ENCODE results near the gene APOA4. TPM values are rescaled to one million over a fixed set of nuclear protein-coding genes. Genes with fewer than 3 reads are reported as not detected.
"Not testable (repeated sequence)": the region's sequence is repeated elsewhere in the genome, so short reads cannot be mapped to it uniquely, and the experiment has no call there.

The APOA4 gene
- total RNA-seq, 1 experiment from 2014 or later: not detected

- peaks cover 8% of the 10 kb centered on the region for H3K4me1 Mint-ChIP-seq (ENCODE audit: low read depth, unreplicated experiment)
- intact Hi-C loops (cut with micrococcal nuclease; ENCODE audit: unreplicated experiment): no loop called here
- BruUV-seq (replicated peaks): no TSS peak
- TF ChIP-seq CTCF (IDR thresholded peaks at IDR 0.05; ENCODE audit: unreplicated experiment): no peak
- no peaks in the 10 kb centered on the region for H3K9me3 Mint-ChIP-seq (ENCODE audit: low read depth, unreplicated experiment)
- DNase-seq: no peak
- H3K27me3 Mint-ChIP-seq (ENCODE audit: unreplicated experiment): peaks cover 20% of the 10 kb centered on the region
- no peak overlapping the region for H3K27ac Mint-ChIP-seq (ENCODE audit: unreplicated experiment)
- H3K4me3 Mint-ChIP-seq (ENCODE audit: low read depth, unreplicated experiment): no peak overlapping the region
- H3K36me3 Mint-ChIP-seq (ENCODE audit: insufficient read depth, unreplicated experiment): peaks cover 5% of the 10 kb centered on the region
- CTCF ChIA-PET: interaction anchor here (0.7 kb wide), 1 partner anchor 79 kb away, joined by 5 read pairs; no protein-coding TSS in a partner anchor
These were observed 11.9 kb downstream of the APOA4 start for GRCh38 chr11:116811194-116811593.

GRCh38 chr11:116808262-116809175 lies 14.6 kb downstream of the APOA4 start:
- peaks cover 10% of the 10 kb centered on the region for H3K27me3 Mint-ChIP-seq (ENCODE audit: unreplicated experiment)
- DNase-seq: no peak
- H3K4me3 Mint-ChIP-seq (ENCODE audit: low read depth, unreplicated experiment): no peak overlapping the region
- intact Hi-C loops (cut with micrococcal nuclease; ENCODE audit: unreplicated experiment): no loop called here
- H3K4me1 Mint-ChIP-seq (ENCODE audit: low read depth, unreplicated experiment): peaks cover 8% of the 10 kb centered on the region
- TF ChIP-seq CTCF (IDR thresholded peaks at IDR 0.05; ENCODE audit: unreplicated experiment): no peak
- CTCF ChIA-PET: interaction anchor here (0.7 kb wide), 1 partner anchor 370 kb away, joined by 3 read pairs; the partner anchor contains the start of gene SIDT2
- BruUV-seq (replicated peaks): no TSS peak
- no peaks in the 10 kb centered on the region for H3K9me3 Mint-ChIP-seq (ENCODE audit: low read depth, unreplicated experiment)
- H3K27ac Mint-ChIP-seq (ENCODE audit: unreplicated experiment): no peak overlapping the region
- H3K36me3 Mint-ChIP-seq (ENCODE audit: insufficient read depth, unreplicated experiment): no peaks in the 10 kb centered on the region

GRCh38 chr11:116807601-116808261 lies 15.4 kb downstream of the APOA4 start:
- DNase-seq: no peak
- Mint-ChIP-seq H3K4me1 (ENCODE audit: low read depth, unreplicated experiment) (peaks cover 8% of the 10 kb centered on the region), H3K4me3 (ENCODE audit: low read depth, unreplicated experiment) (no peak overlapping the region), H3K9me3 (ENCODE audit: low read depth, unreplicated experiment) (no peaks in the 10 kb centered on the region), H3K36me3 (ENCODE audit: insufficient read depth, unreplicated experiment) (no peaks in the 10 kb centered on the region), H3K27me3 (ENCODE audit: unreplicated experiment) (peaks cover 12% of the 10 kb centered on the region), H3K27ac (ENCODE audit: unreplicated experiment) (no peak overlapping the region)
- no TSS peak for BruUV-seq (replicated peaks)
- intact Hi-C loops (cut with micrococcal nuclease; ENCODE audit: unreplicated experiment): no loop called here
- CTCF ChIA-PET: interaction anchor here (0.7 kb wide), 1 partner anchor 371 kb away, joined by 3 read pairs; the partner anchor contains the start of gene SIDT2
- no peak for TF ChIP-seq CTCF (IDR thresholded peaks at IDR 0.05; ENCODE audit: unreplicated experiment)

GRCh38 chr11:116804001-116804400 lies 19.1 kb downstream of the APOA4 start:
- Mint-ChIP-seq H3K9me3 (ENCODE audit: low read depth, unreplicated experiment) (no peaks in the 10 kb centered on the region), H3K4me1 (ENCODE audit: low read depth, unreplicated experiment) (peaks cover 8% of the 10 kb centered on the region), H3K4me3 (ENCODE audit: low read depth, unreplicated experiment) (no peak overlapping the region), H3K27me3 (ENCODE audit: unreplicated experiment) (peaks cover 13% of the 10 kb centered on the region), H3K36me3 (ENCODE audit: insufficient read depth, unreplicated experiment) (no peaks in the 10 kb centered on the region), H3K27ac (ENCODE audit: unreplicated experiment) (no peak overlapping the region)
- intact Hi-C loops (cut with micrococcal nuclease; ENCODE audit: unreplicated experiment): no loop called here
- CTCF ChIA-PET: no interaction called here
- TF ChIP-seq CTCF (IDR thresholded peaks at IDR 0.05; ENCODE audit: unreplicated experiment): no peak
- DNase-seq: no peak
- no TSS peak for BruUV-seq (replicated peaks)

GRCh38 chr11:116801662-116802061 lies 21.4 kb downstream of the APOA4 start:
- DNase-seq; H3K27ac Mint-ChIP-seq (ENCODE audit: unreplicated experiment); BruUV-seq (replicated peaks); H3K36me3 Mint-ChIP-seq (ENCODE audit: insufficient read depth, unreplicated experiment); H3K4me3 Mint-ChIP-seq (ENCODE audit: low read depth, unreplicated experiment); intact Hi-C loops (cut with micrococcal nuclease; ENCODE audit: unreplicated experiment); CTCF ChIA-PET; H3K4me1 Mint-ChIP-seq (ENCODE audit: low read depth, unreplicated experiment); H3K9me3 Mint-ChIP-seq (ENCODE audit: low read depth, unreplicated experiment): not testable (repeated sequence)
- H3K27me3 Mint-ChIP-seq (ENCODE audit: unreplicated experiment): peaks cover 13% of the 10 kb centered on the region

All from Calu3 (cell line).